Measurements from ENCODE around the gene ZNF580. TPM values are rescaled to one million over a fixed set of nuclear protein-coding genes. Genes with fewer than 3 reads are reported as not detected.

The ZNF580 gene
- total RNA-seq: 10 to 100 TPM; 31.3 to 32.0 TPM

GRCh38 chr19:55640577-55641425 lies at the start of gene ZNF580:
Gene ZNF580 (plus strand): TSS chr19:55641002. CDS start chr19:55642509, 1,507 bp downstream.
- POLR2A ChIA-PET: no interaction called here
- CTCF ChIA-PET: interaction anchor here (1.5 to 2.2 kb wide), 3 partner anchors 12 to 137 kb away, joined by 3 to 7 read pairs (median 5); no protein-coding TSS in a partner anchor

- POLR2A ChIA-PET: no interaction called here
- CTCF ChIA-PET: no interaction called here
Measured at GRCh38 chr19:55591555-55591954, 49.2 kb upstream of the ZNF580 start.

GRCh38 chr19:55592391-55593090 lies 48.3 kb upstream of the ZNF580 start:
- POLR2A ChIA-PET: no interaction called here
- CTCF ChIA-PET: no interaction called here

GRCh38 chr19:55593096-55593772 lies 47.6 kb upstream of the ZNF580 start:
- CTCF ChIA-PET: interaction anchor here (0.7 to 1.1 kb wide), 2 partner anchors 11 to 37 kb away, joined by 3 read pairs; no protein-coding TSS in a partner anchor
- POLR2A ChIA-PET: no interaction called here

- ChIA-PET POLR2A (no interaction called here), CTCF (interaction anchor here (0.8 to 1.4 kb wide), 2 partner anchors 11 to 78 kb away, joined by 3 to 4 read pairs; partner anchors contain the start of gene ZNF865)
Measured at GRCh38 chr19:55594996-55595545, 45.7 kb upstream of the ZNF580 start.

- ChIA-PET POLR2A (no interaction called here), CTCF (interaction anchor here (1.0 to 1.4 kb wide), 3 partner anchors 36 to 92 kb away, joined by 3 read pairs; no protein-coding TSS in a partner anchor)
Measured at GRCh38 chr19:55596304-55596703, 44.5 kb upstream of the ZNF580 start.

GRCh38 chr19:55597501-55597921 lies 43.3 kb upstream of the ZNF580 start:
- POLR2A ChIA-PET: interaction anchor here (1.7 kb wide), 1 partner anchor 14 kb away, joined by 7 read pairs; no protein-coding TSS in a partner anchor
- CTCF ChIA-PET: interaction anchor here (0.6 to 2.0 kb wide), 2 partner anchors 11 to 571 kb away, joined by 3 to 7 read pairs; no protein-coding TSS in a partner anchor

- ChIA-PET POLR2A (interaction anchor here (1.7 kb wide), 1 partner anchor 14 kb away, joined by 7 read pairs; no protein-coding TSS in a partner anchor), CTCF (interaction anchor here (0.6 to 2.0 kb wide), 2 partner anchors 11 to 570 kb away, joined by 3 to 7 read pairs; no protein-coding TSS in a partner anchor)
Measured at GRCh38 chr19:55598034-55598433, 42.8 kb upstream of the ZNF580 start.

- ChIA-PET POLR2A (interaction anchor here (1.0 to 1.8 kb wide), 11 partner anchors 12 to 344 kb away, joined by 3 to 9 read pairs (median 5); partner anchors contain the start of genes U2AF2, ZNF579, ZNF581 and ZNF628), CTCF (interaction anchor here (0.6 to 2.0 kb wide), 7 partner anchors 12 to 95 kb away, joined by 3 to 10 read pairs (median 5); partner anchors contain the start of gene ZNF784)
Measured at GRCh38 chr19:55598719-55599467, 41.9 kb upstream of the ZNF580 start.

GRCh38 chr19:55599468-55599841 lies 41.3 kb upstream of the ZNF580 start, which contains the start of gene FIZ1:
Gene FIZ1 (minus strand): TSS chr19:55599517. CDS start chr19:55597865, 1,652 bp downstream.
- CTCF ChIA-PET: interaction anchor here (0.6 to 2.0 kb wide), 8 partner anchors 13 to 95 kb away, joined by 3 to 10 read pairs (median 6); partner anchors contain the start of gene ZNF784
- POLR2A ChIA-PET: interaction anchor here (1.0 to 1.8 kb wide), 11 partner anchors 12 to 344 kb away, joined by 3 to 9 read pairs (median 5); partner anchors contain the start of genes U2AF2, ZNF579, ZNF581 and ZNF628

- ChIA-PET POLR2A (interaction anchor here (1.0 to 1.8 kb wide), 9 partner anchors 18 to 345 kb away, joined by 3 to 9 read pairs (median 5); partner anchors contain the start of genes U2AF2, ZNF579, ZNF581 and ZNF628), CTCF (interaction anchor here (0.6 to 1.7 kb wide), 8 partner anchors 17 to 96 kb away, joined by 3 to 10 read pairs (median 5); partner anchors contain the start of gene ZNF784)
Measured at GRCh38 chr19:55599842-55600661, 40.8 kb upstream of the ZNF580 start, which contains the start of gene ZNF524. Gene ZNF524 (plus strand): TSS chr19:55600288. CDS start chr19:55602113, 1,825 bp downstream.

GRCh38 chr19:55600662-55601028 lies 40.2 kb upstream of the ZNF580 start:
- POLR2A ChIA-PET: interaction anchor here (1.4 kb wide), 1 partner anchor 42 kb away, joined by 5 read pairs; the partner anchor contains the start of gene ZNF581

GRCh38 chr19:55601084-55601483 lies 39.7 kb upstream of the ZNF580 start:
- ChIA-PET CTCF (interaction anchor here (0.6 to 1.7 kb wide), 3 partner anchors 30 to 97 kb away, joined by 4 to 5 read pairs (median 4); no protein-coding TSS in a partner anchor), POLR2A (no interaction called here)

More at GRCh38 chr19:55600662-55601028, 40.2 kb upstream of the ZNF580 start:
- CTCF ChIA-PET: interaction anchor here (1.7 kb wide), 1 partner anchor 97 kb away, joined by 4 read pairs; no protein-coding TSS in a partner anchor

GRCh38 chr19:55602104-55603001 lies 38.4 kb upstream of the ZNF580 start:
- ChIA-PET POLR2A (no interaction called here), CTCF (interaction anchor here (1.0 to 1.7 kb wide), 2 partner anchors 29 to 98 kb away, joined by 4 to 5 read pairs; no protein-coding TSS in a partner anchor)

GRCh38 chr19:55603115-55603514 lies 37.7 kb upstream of the ZNF580 start:
- POLR2A ChIA-PET: no interaction called here
- CTCF ChIA-PET: no interaction called here

Data from activated CD8-positive, alpha-beta memory T cell treated with anti-CD3 and anti-CD28 coated beads for 36 hours (primary cell).